Body of pancreas (tissue), 4 donors: ENCODE data around the gene RHEX.

Experiments used
- POLR2A ChIP-seq, 3 donors: fragments of 450-650 bp; IDR thresholded peaks; one replicate each; pipeline ENCODE4 v1.6.1; 2016; ENCODE audit warnings: antibody characterized with exemption in 3 of 3, mild to moderate bottlenecking in 2 of 3
- TF ChIP-seq, protein P1 (sequence below), 7 experiments: fragments of 450-650 bp in 4 of 7; fragments of 200-600 bp in 3 of 7; sonication (generic) in 3 of 7; IDR thresholded peaks; one replicate each; pipeline ENCODE4 v1.5.1; 2016 to 2019; ENCODE audit warnings: antibody characterized with exemption in 7 of 7

DNA sequence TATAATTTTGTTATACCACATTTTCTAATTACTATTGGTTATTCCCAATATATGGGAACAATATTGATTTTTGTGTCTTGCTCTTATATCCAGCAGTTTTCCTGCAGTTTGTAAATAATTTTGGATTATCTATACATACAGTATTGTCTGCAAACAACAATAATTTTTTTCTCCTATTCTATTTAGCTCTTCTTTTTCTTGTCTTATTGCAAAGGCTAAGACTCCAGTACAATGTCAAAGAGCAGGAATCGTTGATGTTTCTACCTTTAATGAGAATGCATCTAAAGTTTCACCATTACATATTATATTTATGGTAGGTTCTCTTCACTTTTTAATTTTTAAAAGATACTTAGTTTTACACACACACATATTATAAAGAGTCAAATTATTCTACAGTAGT, 68.3 kb downstream of the RHEX start:
- TF ChIP-seq, protein P1, sequence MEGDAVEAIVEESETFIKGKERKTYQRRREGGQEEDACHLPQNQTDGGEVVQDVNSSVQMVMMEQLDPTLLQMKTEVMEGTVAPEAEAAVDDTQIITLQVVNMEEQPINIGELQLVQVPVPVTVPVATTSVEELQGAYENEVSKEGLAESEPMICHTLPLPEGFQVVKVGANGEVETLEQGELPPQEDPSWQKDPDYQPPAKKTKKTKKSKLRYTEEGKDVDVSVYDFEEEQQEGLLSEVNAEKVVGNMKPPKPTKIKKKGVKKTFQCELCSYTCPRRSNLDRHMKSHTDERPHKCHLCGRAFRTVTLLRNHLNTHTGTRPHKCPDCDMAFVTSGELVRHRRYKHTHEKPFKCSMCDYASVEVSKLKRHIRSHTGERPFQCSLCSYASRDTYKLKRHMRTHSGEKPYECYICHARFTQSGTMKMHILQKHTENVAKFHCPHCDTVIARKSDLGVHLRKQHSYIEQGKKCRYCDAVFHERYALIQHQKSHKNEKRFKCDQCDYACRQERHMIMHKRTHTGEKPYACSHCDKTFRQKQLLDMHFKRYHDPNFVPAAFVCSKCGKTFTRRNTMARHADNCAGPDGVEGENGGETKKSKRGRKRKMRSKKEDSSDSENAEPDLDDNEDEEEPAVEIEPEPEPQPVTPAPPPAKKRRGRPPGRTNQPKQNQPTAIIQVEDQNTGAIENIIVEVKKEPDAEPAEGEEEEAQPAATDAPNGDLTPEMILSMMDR (IDR thresholded peaks at IDR 0.05), result no peak
- no peak for TF ChIP-seq POLR2A (IDR thresholded peaks at IDR 0.05)
